NCI-H82 treated with DMSO at 0.1 percent for 48 hours (cell line): Measurements from ENCODE around the gene DTWD1.
"Not testable (repeated sequence)": the region's sequence is repeated elsewhere in the genome, so short reads cannot be mapped to it uniquely, and the experiment has no call there.

ENCODE experiments used
- DNase-seq: peaks from one replicate; lab custom pipeline; 2025; ENCODE audit not compliant: unreplicated experiment; lab: John Stamatoyannopoulos, UW

The DTWD1 gene, protein sequence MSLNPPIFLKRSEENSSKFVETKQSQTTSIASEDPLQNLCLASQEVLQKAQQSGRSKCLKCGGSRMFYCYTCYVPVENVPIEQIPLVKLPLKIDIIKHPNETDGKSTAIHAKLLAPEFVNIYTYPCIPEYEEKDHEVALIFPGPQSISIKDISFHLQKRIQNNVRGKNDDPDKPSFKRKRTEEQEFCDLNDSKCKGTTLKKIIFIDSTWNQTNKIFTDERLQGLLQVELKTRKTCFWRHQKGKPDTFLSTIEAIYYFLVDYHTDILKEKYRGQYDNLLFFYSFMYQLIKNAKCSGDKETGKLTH

DNA sequence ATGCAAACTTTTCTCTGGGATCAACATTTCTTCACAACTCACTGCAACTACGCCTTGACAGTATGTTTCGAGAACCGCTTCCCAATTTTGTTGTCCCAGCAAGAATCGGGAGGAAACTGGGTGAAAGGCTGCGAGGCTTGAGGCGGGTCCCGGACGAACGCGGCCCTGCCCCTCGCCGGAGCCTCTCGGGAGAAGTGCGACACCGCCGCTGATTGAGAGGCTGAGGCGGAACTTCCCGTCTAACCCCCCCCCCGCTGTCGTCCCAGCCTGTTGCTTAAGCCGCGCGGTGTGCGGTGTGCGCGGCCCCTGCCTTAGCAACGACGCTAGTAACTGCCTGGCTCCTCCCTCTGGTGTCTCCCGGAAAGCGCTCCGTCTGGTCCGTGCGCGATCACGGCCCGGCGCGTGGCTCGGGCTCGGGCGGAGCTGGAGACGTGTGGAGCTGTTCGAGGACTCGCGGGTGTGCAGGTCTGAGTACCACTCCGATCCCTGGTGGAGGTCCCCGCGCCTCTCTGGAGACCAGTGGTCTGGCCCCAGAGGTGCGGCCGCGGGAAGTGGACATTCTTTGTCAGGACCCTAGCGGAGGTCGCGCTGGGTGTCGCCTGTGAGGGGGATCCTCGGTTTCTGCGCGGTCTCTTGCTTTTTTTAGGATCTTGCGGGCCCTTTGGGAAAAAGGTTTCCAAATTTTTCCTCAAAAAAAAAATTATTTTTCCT, at the start of gene DTWD1, which contains the start of gene FAM227B:
TSS of gene DTWD1 (plus strand) at position 391 of the 711 bp plus-strand sequence. CDS start 4,120 bp downstream, outside the sequence.
TSS of gene FAM227B (minus strand) at position 161 of the 711 bp plus-strand sequence. CDS start 5,647 bp downstream, outside the sequence.
- DNase-seq, result peak; percentile 96

DNA sequence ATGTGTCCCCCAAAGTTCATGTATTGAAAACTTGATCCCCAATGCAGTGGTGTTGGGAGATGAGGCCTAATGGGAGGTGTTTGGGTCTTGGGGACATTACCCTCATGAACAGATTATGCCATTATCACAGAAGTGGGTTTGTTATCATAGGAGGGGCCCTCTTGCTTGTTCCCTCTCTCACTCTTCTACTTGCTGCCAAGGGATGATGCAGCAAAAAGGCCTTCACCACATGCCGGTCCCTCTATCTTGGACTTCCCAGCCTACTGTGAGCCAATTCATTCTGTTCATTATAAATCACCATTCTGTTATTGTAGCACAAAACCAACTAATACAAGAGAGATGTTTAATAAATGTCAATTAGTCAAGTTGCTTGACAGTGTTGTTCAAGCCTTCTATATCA, 47.4 kb upstream of the DTWD1 start:
- no peak for DNase-seq

DNA sequence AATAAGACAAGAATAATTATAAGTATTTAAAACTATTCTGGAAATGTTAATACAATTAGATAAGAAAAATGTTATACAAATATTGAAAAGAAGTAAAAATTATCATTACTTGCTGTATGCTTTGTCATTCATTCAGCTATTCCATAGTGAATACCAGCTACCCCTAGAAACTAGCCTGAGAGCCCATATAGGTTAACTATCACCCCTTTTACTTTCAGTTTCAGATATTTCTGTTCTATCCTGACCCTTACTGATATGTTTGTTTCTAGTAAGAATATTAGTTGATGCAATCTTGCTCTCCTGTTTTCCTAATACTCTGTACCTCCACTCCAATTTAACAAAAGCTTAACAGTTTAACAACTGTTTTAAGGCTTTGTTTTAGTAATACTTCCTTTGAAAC, 31.8 kb upstream of the DTWD1 start:
- DNase-seq, result no peak

DNA sequence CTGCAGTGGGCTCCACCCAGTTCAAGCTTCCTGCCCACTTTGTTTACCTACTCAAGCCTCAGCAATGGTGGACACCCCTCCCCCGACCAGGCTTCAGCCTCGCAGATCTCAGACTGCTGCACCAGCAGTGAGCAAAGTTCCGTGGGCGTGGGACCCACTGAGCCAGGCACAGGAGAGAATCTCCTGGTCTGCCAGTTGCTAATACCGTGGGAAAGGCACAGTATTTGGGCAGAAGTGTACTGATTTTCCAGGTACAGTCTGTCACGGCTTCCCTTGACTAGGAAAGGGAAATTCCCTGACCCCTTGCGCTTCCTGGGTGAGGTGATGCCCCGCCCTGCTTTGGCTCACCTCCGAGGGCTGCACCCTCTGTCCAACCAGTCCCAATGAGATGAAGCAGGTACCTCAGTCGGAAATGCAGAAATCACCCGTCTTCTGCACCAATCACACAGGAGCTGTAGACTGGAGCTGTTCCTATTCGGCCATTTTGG, 28.0 kb upstream of the DTWD1 start:
- DNase-seq, result not testable (repeated sequence)

DNA sequence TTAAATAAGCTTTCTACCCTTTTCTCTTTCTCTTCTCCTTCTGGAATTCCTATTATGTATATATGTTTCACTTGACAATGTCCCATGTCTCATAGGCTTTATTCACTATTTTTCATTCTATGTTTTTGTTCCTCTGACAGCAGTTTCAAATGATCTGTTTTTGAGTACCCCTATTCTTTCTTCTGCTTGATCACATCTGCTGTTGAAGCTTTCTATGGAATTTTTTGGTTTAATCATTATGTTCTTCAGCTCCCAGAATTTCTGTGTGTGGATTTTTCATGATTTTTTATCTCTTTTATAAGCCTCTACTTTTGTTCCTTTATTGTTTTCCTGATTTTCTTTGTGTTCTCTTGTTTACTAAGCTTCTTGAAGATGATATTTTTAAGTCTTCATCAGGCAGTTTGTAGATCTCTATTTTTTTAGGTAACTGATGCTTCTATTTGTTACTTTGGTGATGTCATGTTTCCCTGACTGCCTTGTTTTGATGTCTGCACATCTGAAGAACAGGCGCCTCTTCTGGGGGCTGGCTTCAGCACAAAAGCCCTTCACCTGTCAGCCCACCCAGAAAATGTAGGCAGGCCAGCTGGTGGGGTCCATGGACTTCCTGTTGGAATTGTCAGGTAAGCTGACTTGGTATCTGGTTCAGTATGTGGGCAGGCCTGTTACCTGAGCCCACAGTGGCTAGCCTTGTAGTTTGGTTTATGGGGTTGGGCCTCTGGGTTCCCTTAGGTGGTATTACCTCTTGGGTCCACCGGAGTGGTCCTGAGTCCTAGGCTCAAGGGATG, 16.0 kb upstream of the DTWD1 start:
- DNase-seq, result no peak

DNA sequence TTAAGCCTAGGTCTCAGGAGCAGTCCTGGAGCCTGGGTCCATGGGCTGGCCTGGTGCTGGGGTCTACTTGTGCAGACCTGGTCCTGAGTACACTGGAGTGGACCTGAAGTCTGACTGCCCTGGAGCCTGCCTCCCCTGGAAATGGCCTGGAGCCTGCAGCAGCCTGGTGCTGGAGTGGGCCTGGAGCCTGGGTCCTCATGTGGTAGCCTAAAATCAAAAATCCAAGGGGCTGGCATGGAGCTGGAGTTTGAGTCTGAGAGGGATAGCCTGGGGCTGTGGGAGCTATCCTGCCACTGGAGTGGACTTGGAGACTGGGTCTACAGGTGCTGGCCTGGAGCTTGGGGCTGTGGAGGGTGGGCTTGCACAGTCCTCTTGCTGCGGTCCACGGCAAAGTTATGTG, 15.3 kb upstream of the DTWD1 start:
- DNase-seq, result no peak

DNA sequence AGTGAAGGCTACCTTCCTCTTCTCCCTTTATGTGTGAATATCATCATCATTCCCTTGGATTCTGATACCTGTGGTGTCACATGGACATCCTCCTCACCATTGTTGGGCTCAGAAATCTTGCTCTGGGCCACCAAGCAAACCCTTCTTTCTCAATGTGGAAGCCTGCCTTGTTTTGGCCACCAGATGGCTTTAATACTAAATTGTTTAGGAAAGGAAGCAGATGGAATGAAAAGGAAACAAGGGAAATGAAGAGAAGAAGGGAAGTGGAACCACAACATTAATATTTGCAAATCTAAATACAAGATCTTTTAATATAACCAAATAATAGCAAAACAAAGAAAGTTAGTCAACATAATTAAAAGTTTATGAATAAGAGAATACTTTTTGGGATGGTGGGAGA, 14.3 kb upstream of the DTWD1 start:
- DNase-seq, result no peak

DNA sequence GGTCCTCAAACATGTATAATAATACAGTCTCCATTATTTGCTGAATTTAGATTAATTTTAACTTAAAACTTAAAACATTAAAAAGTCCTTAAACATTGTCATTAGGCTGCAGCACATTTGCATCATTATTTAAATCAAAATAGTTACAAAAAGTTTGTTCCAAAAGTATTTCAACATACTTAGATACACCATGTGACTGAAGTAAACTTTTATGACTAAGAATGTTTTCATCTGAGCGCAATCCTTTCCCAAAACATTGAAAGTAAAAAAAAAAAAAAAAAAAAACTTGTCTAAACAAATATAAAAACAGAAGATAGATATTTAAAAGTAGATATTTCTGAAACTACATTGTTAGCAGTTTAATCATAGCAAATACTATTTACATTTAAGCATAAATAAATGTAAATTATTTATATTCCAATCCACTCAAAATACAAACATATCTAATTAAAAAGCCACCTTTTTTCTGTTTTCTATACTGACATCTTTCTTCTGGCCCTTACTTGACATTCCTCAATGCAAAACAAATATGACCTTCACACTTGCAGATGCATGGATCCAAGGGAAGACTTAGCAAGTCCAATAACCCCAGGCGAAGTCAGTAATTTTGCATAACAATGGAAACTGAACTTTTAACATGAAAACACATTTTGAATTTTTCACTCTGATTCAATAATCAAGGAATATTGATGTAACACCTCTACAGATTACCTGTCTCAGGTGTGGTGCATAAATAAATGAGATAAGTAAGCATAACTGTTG, 10.5 kb upstream of the DTWD1 start:
- DNase-seq, result no peak

DNA sequence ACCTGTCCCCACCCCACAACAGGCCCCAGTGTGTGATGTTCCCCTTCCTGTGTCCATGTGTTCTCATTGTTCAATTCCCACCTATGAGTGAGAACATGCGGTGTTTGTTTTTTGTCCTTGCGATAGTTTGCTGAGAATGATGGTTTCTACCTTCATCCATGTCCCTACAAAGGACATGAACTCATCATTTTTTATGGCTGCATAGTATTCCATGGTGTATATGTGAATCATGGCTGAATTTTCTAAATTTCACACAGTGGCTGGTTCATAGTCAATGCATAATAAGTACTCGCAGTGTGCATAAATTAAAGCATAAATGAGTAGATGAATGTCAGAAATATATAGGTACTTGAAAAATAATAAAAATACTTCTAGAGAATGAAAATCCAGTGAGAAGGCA, 8.6 kb upstream of the DTWD1 start:
- not testable (repeated sequence) for DNase-seq

DNA sequence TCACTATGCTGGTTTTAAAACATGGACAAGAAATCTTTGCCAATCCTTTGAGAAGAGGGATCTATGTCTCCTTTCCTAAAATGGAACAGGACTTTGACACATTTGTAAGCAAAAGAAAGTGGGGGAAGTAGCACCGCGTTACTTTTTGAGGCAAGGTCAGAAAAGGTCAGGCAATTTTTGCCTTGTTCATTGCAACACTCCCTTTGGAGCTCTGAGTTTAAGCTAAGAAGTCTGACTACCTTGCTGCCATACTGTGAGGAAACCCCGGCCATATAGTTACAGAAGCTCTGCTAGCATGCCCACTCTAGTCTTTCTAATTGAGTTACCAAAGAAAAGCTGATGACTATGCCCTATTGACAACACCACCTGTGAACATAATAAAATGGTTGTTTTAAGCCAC, 1.6 kb upstream of the DTWD1 start:
- DNase-seq, result no peak

DNA sequence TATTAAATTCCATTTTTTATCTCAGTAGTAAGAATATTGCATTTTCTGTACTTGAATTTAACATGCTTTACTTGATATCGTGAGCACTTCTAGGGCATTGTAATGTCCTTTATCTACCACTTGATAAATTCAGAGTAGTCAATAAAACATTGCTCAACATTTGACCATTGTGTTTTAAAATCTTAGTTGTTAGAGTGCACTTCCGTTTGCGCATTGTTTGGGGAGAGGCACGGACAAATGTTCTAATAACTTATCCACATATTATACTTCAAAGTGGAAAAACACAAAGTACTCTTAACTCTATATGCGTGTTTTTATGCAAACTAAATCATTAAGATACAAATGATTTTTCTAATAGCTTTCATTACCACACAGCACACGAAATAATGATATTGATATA, 649 bp upstream of the DTWD1 start:
- DNase-seq, result no peak

DNA sequence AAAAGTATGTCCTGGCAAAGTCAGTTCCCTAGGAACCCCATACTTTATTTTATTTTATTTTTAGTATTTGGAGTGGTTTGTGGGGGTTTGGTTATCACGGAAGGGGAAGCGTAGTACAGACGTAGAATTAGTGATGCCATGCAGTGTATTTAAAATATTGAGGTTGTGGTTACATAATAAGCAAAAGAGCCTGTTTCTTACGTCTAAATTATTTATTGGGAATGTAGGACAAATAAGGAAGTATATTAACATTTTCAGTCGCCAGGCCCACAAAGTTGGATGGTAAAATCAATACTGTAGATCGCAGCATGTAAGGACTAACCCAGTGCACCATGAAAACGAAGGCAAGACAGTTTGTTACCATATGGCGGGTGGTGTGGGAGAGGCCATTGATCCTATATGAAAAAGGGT, 558 bp downstream of the DTWD1 start:
- DNase-seq, result peak; percentile 20

DNA sequence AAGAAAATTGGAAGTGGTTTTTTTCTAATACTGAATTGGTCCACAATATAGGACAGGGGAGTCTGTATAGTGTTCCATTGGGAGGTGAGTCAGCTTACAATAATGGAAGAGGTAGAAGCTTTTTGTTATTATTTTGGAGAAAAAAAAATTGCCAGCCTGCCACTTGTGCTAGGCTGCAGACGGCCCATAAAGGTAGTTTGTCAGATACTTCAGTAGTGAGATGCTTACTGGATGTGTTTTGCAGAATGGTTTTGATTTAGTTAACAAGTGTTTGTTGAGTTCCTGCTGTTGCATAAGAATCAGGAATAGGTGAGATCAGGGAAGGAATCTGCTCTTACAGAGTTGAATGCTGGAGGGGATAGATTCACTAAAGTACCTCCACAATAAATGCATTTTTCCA, 1.0 kb downstream of the DTWD1 start:
- no peak for DNase-seq

DNA sequence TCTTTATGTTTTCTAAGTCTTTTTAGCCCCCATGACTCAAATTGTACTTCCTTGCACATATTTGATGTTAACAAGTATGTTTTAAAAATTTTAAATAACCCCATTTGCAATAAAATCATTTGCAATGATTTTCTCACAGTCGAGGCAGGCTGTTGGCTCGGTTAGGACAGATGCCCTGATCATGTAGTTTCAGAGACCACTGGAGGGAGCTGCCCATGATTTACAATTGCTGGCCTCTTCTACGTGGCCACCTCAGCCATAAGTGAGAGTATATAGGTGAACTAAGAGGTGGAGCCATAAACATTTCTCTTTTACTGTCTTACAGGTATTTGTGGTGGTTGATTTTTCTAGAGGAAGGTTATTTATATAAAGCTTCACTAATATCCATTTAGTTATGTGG, 1.7 kb downstream of the DTWD1 start:
- no peak for DNase-seq

DNA sequence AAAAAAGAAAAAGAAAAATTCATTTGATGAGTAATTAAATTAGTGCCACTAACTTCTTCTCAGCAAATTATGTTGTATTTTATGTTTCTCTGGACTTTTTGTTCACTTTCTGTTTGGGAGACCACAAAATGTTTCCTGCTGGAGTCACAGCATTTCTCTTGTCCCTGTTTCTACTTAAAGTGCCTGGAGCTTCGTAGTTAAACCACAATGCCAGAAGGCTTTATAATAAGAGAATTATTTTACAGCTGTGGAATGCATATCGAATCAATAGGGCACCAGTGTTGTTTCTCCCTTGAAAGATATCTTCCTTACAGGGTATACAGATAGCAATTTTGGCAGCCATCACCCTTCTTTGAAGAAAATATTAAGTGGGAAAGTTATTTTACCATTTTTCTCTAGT, 3.2 kb downstream of the DTWD1 start:
- no peak for DNase-seq

DNA sequence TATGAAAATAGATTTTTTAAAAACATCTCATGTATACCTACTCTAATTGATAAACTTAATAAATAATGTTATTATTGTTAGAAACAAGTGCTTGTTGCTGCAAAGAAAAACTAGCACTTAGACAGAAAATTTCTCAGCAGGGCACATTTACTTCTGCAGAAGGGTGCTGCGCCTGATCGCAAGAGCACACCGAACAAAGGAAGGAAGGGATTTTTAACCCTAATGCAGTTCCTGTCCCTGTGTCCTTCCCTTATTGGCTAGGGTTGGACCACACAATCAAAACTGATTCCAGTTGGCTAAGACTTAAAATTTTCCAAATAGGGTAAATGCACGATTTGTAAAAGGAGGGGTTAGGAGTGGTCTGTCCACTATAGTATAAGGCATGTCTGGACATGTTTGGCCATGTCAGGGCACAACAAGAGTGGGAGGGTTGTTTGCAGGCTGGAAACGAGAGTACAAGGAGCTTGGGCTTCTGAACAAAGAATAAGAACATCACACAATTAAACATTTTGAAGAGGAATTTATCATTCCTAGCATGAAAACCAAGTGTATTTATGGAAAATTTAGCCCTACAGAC, 4.7 kb downstream of the DTWD1 start:
- DNase-seq, result no peak

DNA sequence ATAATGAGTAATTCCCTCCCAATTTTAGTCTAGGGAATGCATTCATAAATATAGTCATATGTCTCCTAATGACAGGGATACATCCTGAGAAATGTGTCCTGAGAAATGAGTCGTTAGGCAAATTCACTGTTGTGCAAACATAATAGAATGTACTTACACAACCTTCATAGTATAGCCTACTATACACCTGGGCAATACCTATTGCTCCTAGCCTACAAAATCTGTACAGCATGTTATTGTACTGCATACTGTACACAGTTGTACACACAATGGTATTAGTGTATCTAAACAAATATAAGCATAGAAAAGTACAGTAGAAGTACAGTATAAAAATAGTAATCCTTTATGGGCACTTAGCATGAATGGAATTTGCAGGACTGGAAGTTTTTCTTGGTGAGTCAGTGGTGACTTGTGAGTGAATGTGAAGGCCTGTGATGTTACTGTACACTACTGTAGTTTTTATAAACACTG, 6.6 kb downstream of the DTWD1 start:
- DNase-seq, result no peak

DNA sequence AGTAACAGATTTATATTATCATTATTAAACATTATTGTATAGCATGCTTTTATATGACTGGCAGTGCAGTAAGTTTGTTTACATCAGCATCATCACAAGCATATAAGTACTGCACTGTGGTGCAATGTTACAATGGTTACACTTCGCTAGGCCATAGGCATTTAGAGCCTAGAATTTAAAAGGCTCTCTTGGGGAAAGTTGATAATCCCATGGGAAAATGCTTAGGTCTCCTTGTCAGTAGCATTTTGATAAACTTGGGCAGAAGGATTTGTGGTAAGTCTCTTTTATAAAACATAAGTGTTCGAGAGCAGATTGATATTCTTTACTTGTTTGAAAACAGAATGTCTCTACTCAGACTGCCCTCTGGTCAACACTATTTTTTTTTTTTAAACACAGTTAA, 7.5 kb downstream of the DTWD1 start:
- DNase-seq, result no peak

DNA sequence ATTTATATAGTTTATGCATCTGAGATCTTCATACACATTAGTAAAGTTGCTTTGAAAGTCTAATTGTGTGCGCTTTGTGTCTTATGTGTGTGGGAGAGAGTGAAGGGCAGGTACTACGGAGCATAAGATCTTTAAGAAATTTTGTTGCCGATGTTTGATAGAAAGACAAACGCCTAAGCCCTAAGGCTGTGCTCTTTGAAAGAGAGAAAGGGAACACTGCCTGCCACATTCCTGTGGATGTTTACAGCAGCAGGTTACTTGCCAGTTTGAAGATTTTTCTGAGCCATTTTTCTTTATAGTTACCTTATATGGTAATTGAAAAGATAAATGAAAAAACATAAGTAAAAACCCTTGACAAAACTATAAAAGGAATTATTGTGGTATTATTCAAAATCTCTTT, 17.0 kb downstream of the DTWD1 start:
- no peak for DNase-seq

DNA sequence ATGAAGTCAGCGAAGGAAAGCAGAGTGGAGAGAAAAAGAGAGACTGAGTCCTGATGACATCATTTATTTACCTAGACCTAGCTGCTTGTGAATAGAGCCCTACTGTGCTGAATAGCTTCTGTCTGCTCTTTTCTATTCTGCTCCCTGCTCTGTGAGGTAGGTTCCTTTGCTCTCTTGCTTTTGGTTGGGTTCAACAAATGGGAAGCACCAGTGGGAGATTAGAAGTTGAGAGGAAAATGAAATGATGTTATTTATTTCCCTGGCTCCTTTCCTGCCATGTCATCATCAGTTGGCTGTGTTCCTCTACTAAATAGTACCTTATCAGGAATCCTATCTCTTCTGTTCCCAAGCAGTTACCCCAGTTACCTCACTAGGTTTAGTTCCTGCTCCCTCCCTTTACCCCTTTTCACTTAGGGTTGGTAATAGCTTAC, 23.5 kb downstream of the DTWD1 start:
- DNase-seq, result no peak
